ENCODE data around the gene OR4S2. TPM values are rescaled to one million over a fixed set of nuclear protein-coding genes. Genes with fewer than 3 reads are reported as not detected.

The OR4S2 gene
- total RNA-seq = not detected in 2 replicates

GRCh38 chr11:55648027-55648426, at the start of gene OR4S2:
Gene OR4S2, plus strand, starts transcription at chr11:55648327. Its CDS starts 2,577 bp downstream, at chr11:55650904.

DNA sequence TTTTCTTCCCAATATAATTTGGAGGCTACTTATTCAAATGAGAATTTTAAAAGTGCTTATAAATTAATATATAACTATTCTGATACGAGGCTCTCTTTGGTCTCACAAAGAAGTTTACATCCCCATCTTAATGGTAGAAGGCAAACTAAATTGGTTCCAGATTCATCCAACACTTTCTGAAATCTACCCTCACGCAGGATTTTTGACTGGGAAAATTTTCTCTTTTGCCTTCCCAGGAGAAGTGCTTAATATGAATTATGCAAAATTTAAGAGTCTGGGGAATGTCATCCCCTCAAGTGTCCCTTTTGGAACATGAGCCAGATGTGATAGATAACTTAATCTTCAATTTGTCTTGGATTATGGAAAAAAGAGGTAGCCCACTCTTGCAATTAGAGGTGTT, 40.6 kb upstream of the OR4S2 start, which contains the start of gene OR4C11:
TSS of gene OR4C11 (minus strand) at position 101 of the 400 bp plus-strand sequence. CDS start 3,272 bp downstream, outside the sequence.

DNA sequence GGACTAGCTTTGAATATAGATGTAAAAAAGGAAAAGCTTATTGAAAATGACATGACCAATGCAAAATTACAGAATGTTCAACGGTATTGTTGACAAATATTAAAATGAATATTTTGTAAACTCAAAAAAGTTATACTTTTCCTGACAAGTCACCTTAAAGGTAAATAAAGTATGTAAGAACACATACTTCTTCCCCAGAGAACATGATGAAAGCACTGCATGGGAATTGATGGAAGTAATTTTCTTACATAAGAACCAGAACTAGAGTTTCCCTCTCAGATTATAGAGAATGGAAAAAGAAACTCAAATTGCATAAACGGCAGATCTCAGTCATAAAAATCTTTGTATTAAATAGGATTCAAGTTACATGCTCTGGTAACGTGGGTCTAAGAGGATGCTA, 13.3 kb upstream of the OR4S2 start, which contains the start of gene OR4P4:
TSS of gene OR4P4 (plus strand) at position 301 of the 400 bp plus-strand sequence.

DNA sequence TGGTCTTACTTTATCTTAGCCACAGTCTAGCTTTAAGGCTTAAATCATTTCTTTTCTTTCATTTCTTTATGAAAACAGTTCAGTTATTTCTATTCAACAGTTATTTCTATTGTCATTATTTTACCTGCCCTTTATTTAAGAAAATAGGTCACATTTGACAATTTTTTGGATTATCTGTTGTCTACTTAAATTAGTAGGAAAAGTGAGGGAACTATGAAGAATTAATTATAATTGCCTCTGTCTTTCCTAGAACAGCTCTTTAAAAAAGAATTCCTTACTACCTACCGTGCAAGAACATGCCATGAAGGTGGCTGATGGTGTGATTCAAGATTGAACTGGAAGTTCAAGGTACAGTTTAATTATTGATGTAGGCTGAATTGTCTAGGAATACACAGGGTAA, 13.8 kb downstream of the OR4S2 start, which contains the start of gene OR4C6:
TSS of gene OR4C6 (plus strand) at position 301 of the 400 bp plus-strand sequence. CDS start 2,966 bp downstream, outside the sequence.

Other genes starting within 250 kb of the OR4S2 start
- not detected in 2 replicates for gene OR4C15, start 93.9 kb upstream of the OR4S2 start, total RNA-seq
- gene OR4C16, start 76.2 kb upstream of the OR4S2 start, total RNA-seq = not detected in 2 replicates
- not detected in 2 replicates for gene OR4C11, start 40.7 kb upstream of the OR4S2 start, total RNA-seq
- not detected in 2 replicates for gene OR4P4, start 13.2 kb upstream of the OR4S2 start, total RNA-seq
- not detected in 2 replicates for gene OR4C6, start 13.9 kb downstream of the OR4S2 start, total RNA-seq
- gene OR5D13, start 125.1 kb downstream of the OR4S2 start, total RNA-seq = not detected in 2 replicates
- gene OR5D14, start 147.2 kb downstream of the OR4S2 start, total RNA-seq = not detected in 2 replicates
- gene OR5L1, start 163.0 kb downstream of the OR4S2 start, total RNA-seq = not detected in 2 replicates
- gene OR5D18, start 171.3 kb downstream of the OR4S2 start, total RNA-seq = not detected in 2 replicates
- gene OR5L2, start 178.9 kb downstream of the OR4S2 start, total RNA-seq = not detected in 2 replicates
- not detected in 2 replicates for gene OR5D16, start 190.4 kb downstream of the OR4S2 start, total RNA-seq
- not detected in 2 replicates for gene TRIM51, start 235.0 kb downstream of the OR4S2 start, total RNA-seq